Kidney (tissue), 14 donors: ENCODE measurements around the gene NCS1. TPM values are rescaled to one million over a fixed set of nuclear protein-coding genes. Genes with fewer than 3 reads are reported as not detected.

Experiments used
- DNase-seq, 5 donors: peaks; one replicate each; pipeline ENCODE4 v3.0.0-alpha.2; 2013 to 2020
- FAIRE-seq: peaks from 2 replicates; lab custom pipeline; 2012; peaks lifted over from hg19 to GRCh38; lab: Jason Lieb, UNC
- H3K27ac ChIP-seq, 2 donors: one replicate each; pipeline ENCODE4 v1.7.0; 2013; ENCODE audit warnings: low read depth in 2 of 2, low read length in 2 of 2, inconsistent platforms in 1 of 2
- H3K27me3 ChIP-seq: one replicate; pipeline ENCODE4 v1.7.1; 2013; ENCODE audit warnings: low read length, inconsistent platforms; ENCODE audit not compliant: control insufficient read depth, insufficient read depth
- H3K36me3 ChIP-seq, 3 donors: one replicate each; pipeline versions ENCODE4 v1.7.0 to v1.7.1; 2013; ENCODE audit warnings: low read length in 3 of 3, control low read depth in 1 of 3, inconsistent platforms in 1 of 3; ENCODE audit not compliant: insufficient read depth in 3 of 3, control insufficient read depth in 2 of 3
- H3K4me1 ChIP-seq, 3 donors: one replicate each; pipeline versions ENCODE4 v1.7.0 to v1.7.1; 2013; ENCODE audit warnings: low read length in 3 of 3, inconsistent platforms in 1 of 3, low read depth in 1 of 3; ENCODE audit not compliant: control insufficient read depth in 2 of 3, insufficient read depth in 2 of 3
- H3K4me3 ChIP-seq, 3 donors: one replicate each; pipeline versions ENCODE4 v1.7.0 to v1.8.1; 2013; ENCODE audit warnings: low read length in 3 of 3, control low read depth in 1 of 3, inconsistent platforms in 1 of 3
- H3K9ac ChIP-seq, 3 donors: one replicate each; pipeline versions ENCODE4 v1.7.0 to v1.7.1; 2013; ENCODE audit warnings: low read length in 3 of 3, control low read depth in 1 of 3, inconsistent platforms in 1 of 3
- H3K9me3 ChIP-seq, 3 donors: one replicate each; pipeline versions ENCODE4 v1.7.0 to v1.7.1; 2013; ENCODE audit warnings: low read length in 3 of 3, control low read depth in 1 of 3, inconsistent platforms in 1 of 3; ENCODE audit not compliant: control insufficient read depth in 2 of 3, insufficient read depth in 1 of 3
- CTCF ChIP-seq: IDR thresholded peaks from 3 replicates; pipeline ENCODE4 v1.5.1; 2012; ENCODE audit warnings: mild to moderate bottlenecking, moderate library complexity, borderline replicate concordance; ENCODE audit not compliant: insufficient read depth; ENCODE audit errors: extremely low read depth
- intact Hi-C: fragments of 100-400 bp; cut with DNase I; formaldehyde crosslinking; loops from one replicate; pipeline ENCODE4 v1.11.1; 2022
- polyA plus RNA-seq: library from polyadenylated mRNA; stranded (reverse); fragments of 350-450 nt; fragmentation: Illumina TruSeq; extraction: RNeasy Lipid Tissue Mini Kit (QIAGEN cat#74804); gene quantifications from one replicate; pipeline ENCODE4 v1.2.3, GENCODE V29; 2014; ENCODE audit warnings: low read depth, low replicate concordance; ENCODE audit not compliant: insufficient read depth
- total RNA-seq: library from RNA; stranded (reverse); fragmentation: NEBNext Ultra II Directional; extraction: Animal tissue kit (Norgen Biotek cat#: 25700); gene quantifications from one replicate; pipeline ENCODE4 v1.2.1, GENCODE V29; 2021
- donor health status: control.
- donor health status: control.
- donor health status: control.
- donor health status: control.
- donor health status: control.
- donor health status: DM: yes; HTN: yes; CAD: no.
- donor health status: Normal renal cell carcinoma (clear cell type).

Gene NCS1
- total and polyA plus RNA-seq, 2 donors from 2014 or later: 27.7 to 37.4 TPM

GRCh38 chr9:130144703-130145102 is 27.5 kb upstream of the NCS1 start:
- Histone ChIP-seq H3K36me3 (no peaks in the 10 kb centered on the region), H3K4me3 (no peak overlapping the region), H3K9ac (no peak overlapping the region), H3K27me3 (no peaks in the 10 kb centered on the region), H3K27ac (no peak overlapping the region), H3K9me3 (no peaks in the 10 kb centered on the region), H3K4me1 (peaks cover 0 to 4% (median 0%) of the 10 kb centered on the region in 3 donors)
- intact Hi-C loops: no loop called here
- no peak for FAIRE-seq
- no peak for DNase-seq
- TF ChIP-seq CTCF: no peak

- Histone ChIP-seq H3K36me3 (no peaks in the 10 kb centered on the region), H3K4me3 (no peak overlapping the region), H3K27ac (no peak overlapping the region), H3K9ac (no peak overlapping the region), H3K9me3 (no peaks in the 10 kb centered on the region), H3K4me1 (peaks cover 0 to 4% (median 0%) of the 10 kb centered on the region in 3 donors), H3K27me3 (no peaks in the 10 kb centered on the region)
- intact Hi-C loops: no loop called here
- no peak for TF ChIP-seq CTCF
- FAIRE-seq (no peak), DNase-seq (no peak)
These were observed 26.5 kb upstream of the NCS1 start for GRCh38 chr9:130145658-130146057.

- intact Hi-C loops: no loop called here
- FAIRE-seq: no peak
- TF ChIP-seq CTCF: no peak
These were observed 25.0 kb upstream of the NCS1 start for GRCh38 chr9:130147198-130147597.

GRCh38 chr9:130147910-130148309 is 24.3 kb upstream of the NCS1 start:
- Histone ChIP-seq H3K27me3 (no peaks in the 10 kb centered on the region), H3K27ac (no peak overlapping the region), H3K4me1 (peaks cover 0 to 4% (median 0%) of the 10 kb centered on the region in 3 donors), H3K9ac (no peak overlapping the region), H3K36me3 (no peaks in the 10 kb centered on the region), H3K9me3 (no peaks in the 10 kb centered on the region), H3K4me3 (no peak overlapping the region)
- no peak for TF ChIP-seq CTCF
- intact Hi-C loops: no loop called here
- no peak for DNase-seq
- FAIRE-seq: no peak

More at GRCh38 chr9:130147198-130147597, 25.0 kb upstream of the NCS1 start:
- H3K27me3 ChIP-seq: no peaks in the 10 kb centered on the region
- H3K4me1 ChIP-seq: peaks cover 0 to 4% (median 0%) of the 10 kb centered on the region in 3 donors
- DNase-seq: no peak
- no peaks in the 10 kb centered on the region for H3K9me3 ChIP-seq
- H3K4me3 ChIP-seq: no peak overlapping the region
- no peak overlapping the region for H3K9ac ChIP-seq
- no peaks in the 10 kb centered on the region for H3K36me3 ChIP-seq
- no peak overlapping the region for H3K27ac ChIP-seq
